22Rv1 (cell line): ENCODE results near the gene CAMKV.

Experiments used
- H3K27ac ChIP-seq: fragments of 450-650 bp; 2 replicates; pipeline ENCODE4 v1.5.1; 2017
- ZFX ChIP-seq: fragments of 450-650 bp; IDR thresholded peaks from 2 replicates; pipeline ENCODE4 v1.6.1; 2017; ENCODE audit warnings: antibody characterized with exemption, borderline replicate concordance
- TF ChIP-seq, protein P1 (sequence below): fragments of 450-650 bp; IDR thresholded peaks from 2 replicates; pipeline ENCODE4 v1.5.1; 2017; ENCODE audit warnings: mild to moderate bottlenecking

CAMKV gene

GRCh38 chr3:49876567-49876966 is 6.9 kb upstream of the CAMKV start:
- TF ChIP-seq, protein P1, sequence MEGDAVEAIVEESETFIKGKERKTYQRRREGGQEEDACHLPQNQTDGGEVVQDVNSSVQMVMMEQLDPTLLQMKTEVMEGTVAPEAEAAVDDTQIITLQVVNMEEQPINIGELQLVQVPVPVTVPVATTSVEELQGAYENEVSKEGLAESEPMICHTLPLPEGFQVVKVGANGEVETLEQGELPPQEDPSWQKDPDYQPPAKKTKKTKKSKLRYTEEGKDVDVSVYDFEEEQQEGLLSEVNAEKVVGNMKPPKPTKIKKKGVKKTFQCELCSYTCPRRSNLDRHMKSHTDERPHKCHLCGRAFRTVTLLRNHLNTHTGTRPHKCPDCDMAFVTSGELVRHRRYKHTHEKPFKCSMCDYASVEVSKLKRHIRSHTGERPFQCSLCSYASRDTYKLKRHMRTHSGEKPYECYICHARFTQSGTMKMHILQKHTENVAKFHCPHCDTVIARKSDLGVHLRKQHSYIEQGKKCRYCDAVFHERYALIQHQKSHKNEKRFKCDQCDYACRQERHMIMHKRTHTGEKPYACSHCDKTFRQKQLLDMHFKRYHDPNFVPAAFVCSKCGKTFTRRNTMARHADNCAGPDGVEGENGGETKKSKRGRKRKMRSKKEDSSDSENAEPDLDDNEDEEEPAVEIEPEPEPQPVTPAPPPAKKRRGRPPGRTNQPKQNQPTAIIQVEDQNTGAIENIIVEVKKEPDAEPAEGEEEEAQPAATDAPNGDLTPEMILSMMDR = no peak
- TF ChIP-seq ZFX = no peak
- H3K27ac ChIP-seq = no peak overlapping the region

DNA sequence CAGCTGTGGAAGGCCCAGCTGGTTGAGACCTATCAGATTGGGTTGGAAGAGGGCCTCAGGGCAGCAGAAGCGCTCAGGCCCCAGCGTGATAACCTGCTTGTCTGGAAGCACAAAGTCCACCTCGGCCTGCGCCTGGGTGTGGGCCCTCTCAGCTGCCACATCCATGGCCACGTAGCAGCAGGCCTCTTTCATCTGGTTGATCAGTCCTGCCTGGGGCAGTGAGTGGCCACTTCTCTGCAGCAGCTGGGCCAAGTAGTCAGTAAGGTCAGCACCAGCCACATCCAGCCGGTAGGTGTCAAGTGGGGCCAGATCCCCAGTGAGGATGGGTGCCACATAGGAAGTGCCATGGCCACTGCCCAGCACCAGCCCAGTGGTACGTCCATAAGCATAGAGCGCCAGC is 3.9 kb upstream of the CAMKV start:
- H3K27ac ChIP-seq = no peak overlapping the region

GRCh38 chr3:49872801-49873281 is 3.1 kb upstream of the CAMKV start:
- TF ChIP-seq ZFX = no peak
- TF ChIP-seq, protein P1 = no peak
- no peak overlapping the region for H3K27ac ChIP-seq

More for the DNA sequence above, 3.9 kb upstream of the CAMKV start:
- TF ChIP-seq ZFX = no peak
- TF ChIP-seq, protein P1 = no peak

DNA sequence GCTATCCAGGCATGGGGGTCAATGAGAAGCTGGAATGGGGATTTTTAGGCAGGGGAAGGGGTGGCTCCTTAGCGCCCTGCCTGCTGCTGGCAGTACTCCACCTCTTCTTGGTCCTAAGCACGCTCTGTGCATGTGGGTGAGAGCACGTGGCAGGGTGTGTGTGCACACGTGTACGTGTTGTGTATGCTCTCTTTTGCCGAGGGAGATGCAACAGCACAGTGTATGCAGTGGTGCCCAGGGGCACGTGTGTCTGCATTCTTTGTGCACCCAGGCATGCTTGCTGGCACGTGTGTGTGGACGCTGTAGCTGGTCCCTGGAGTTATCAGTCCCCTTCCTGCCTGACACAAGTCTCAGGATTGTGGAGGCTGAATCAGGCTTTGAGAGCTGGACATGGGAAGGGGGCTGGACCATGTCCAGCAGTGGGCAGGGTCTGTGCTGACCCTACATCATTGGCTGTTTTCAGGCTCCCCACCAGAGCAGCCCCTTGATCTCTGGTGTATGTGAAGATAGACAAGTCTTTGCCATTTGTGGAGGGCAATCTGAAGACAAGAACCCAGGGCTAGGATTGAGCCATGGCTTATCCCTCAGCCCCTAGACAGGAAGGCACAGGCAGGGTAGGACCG is 1.9 kb upstream of the CAMKV start:
- no peak overlapping the region for H3K27ac ChIP-seq
- no peak for TF ChIP-seq ZFX
- TF ChIP-seq, protein P1 = no peak

GRCh38 chr3:49868862-49869466 is 742 bp downstream of the CAMKV start:
- no peak overlapping the region for H3K27ac ChIP-seq
- TF ChIP-seq, protein P1 = no peak
- no peak for TF ChIP-seq ZFX

GRCh38 chr3:49867871-49868321 is 1.8 kb downstream of the CAMKV start:
- TF ChIP-seq ZFX = no peak
- TF ChIP-seq, protein P1 = no peak
- no peak overlapping the region for H3K27ac ChIP-seq

GRCh38 chr3:49867400-49867799 is 2.3 kb downstream of the CAMKV start:
- no peak overlapping the region for H3K27ac ChIP-seq
- TF ChIP-seq, protein P1 = no peak
- no peak for TF ChIP-seq ZFX
